DMS153 (cell line): ENCODE measurements around the gene NRN1L.
"Not testable (repeated sequence)": the region's sequence is repeated elsewhere in the genome, so short reads cannot be mapped to it uniquely, and the experiment has no call there.

Source experiments
- DNase-seq: peaks from one replicate; lab custom pipeline; 2025; lab: John Stamatoyannopoulos, UW

The NRN1L gene

GRCh38 chr16:67882374-67883145 is 2.1 kb upstream of the NRN1L start:
- DNase-seq = no peak

GRCh38 chr16:67883146-67883871 is 1.4 kb upstream of the NRN1L start:
- DNase-seq = no peak

GRCh38 chr16:67883872-67884261 is 818 bp upstream of the NRN1L start:
- peak; percentile 10 for DNase-seq

GRCh38 chr16:67885545-67885944 is 860 bp downstream of the NRN1L start:
- no peak for DNase-seq

GRCh38 chr16:67885976-67886375 is 1.3 kb downstream of the NRN1L start:
- no peak for DNase-seq

- DNase-seq = no peak
Measured at GRCh38 chr16:67886387-67886786, 1.7 kb downstream of the NRN1L start.

- no peak for DNase-seq
Measured at GRCh38 chr16:67888331-67888730, 3.6 kb downstream of the NRN1L start.

GRCh38 chr16:67892375-67892774 is 7.7 kb downstream of the NRN1L start:
- DNase-seq = no peak

GRCh38 chr16:67892899-67893742 is 8.4 kb downstream of the NRN1L start, which contains the start of gene PSKH1:
Gene PSKH1, plus strand, starts transcription at chr16:67893254. Its CDS starts 15,496 bp downstream, at chr16:67908750.
- DNase-seq = peak; percentile 90

- DNase-seq = no peak
Measured at GRCh38 chr16:67893743-67894399, 9.2 kb downstream of the NRN1L start.

- DNase-seq = no peak
Measured at GRCh38 chr16:67897231-67897630, 12.5 kb downstream of the NRN1L start.

- no peak for DNase-seq
Measured at GRCh38 chr16:67901734-67902133, 17.0 kb downstream of the NRN1L start.

- no peak for DNase-seq
Measured at GRCh38 chr16:67902831-67903230, 18.1 kb downstream of the NRN1L start.

GRCh38 chr16:67907397-67908180 is 22.9 kb downstream of the NRN1L start:
- DNase-seq = no peak

- DNase-seq = no peak
Measured at GRCh38 chr16:67909056-67909742, 24.5 kb downstream of the NRN1L start.

GRCh38 chr16:67910158-67910557 is 25.5 kb downstream of the NRN1L start:
- DNase-seq = no peak

GRCh38 chr16:67914758-67915495 is 30.2 kb downstream of the NRN1L start:
- DNase-seq = no peak

GRCh38 chr16:67915496-67915769 is 30.7 kb downstream of the NRN1L start:
- DNase-seq = not testable (repeated sequence)

- no peak for DNase-seq
Measured at GRCh38 chr16:67915831-67916723, 31.4 kb downstream of the NRN1L start.
